ENCODE data around the gene YIF1B. TPM values are rescaled to one million over a fixed set of nuclear protein-coding genes. Genes with fewer than 3 reads are reported as not detected.

YIF1B gene
- total RNA-seq, 4 donors from 2014 or later = 24.0 to 42.8 (median 27.3) TPM

- H3K27me3 ChIP-seq = no peaks in the 10 kb centered on the region
- DNase-seq = no peak
- intact Hi-C loops (cut with DNase I) = no loop called here
Measured at GRCh38 chr19:38277969-38278680, 37.6 kb downstream of the YIF1B start.

GRCh38 chr19:38277549-38277948, 38.2 kb downstream of the YIF1B start:
- H3K27ac ChIP-seq = peak overlapping the region; percentile 71 to 85 (median 82)
- H3K27me3 ChIP-seq = no peaks in the 10 kb centered on the region
- peaks cover 0 to 4% (median 0%) of the 10 kb centered on the region in 3 donors for H3K36me3 ChIP-seq
- DNase-seq = no peak
- H3K9me3 ChIP-seq = no peaks in the 10 kb centered on the region
- WGBS, 2 donors = 31 to 37% methylated on average over 5 of the region's 5 CpGs
- intact Hi-C loops (cut with DNase I) = no loop called here
- TF ChIP-seq POLR2A (IDR thresholded peaks at IDR 0.05) = no peak
- TF ChIP-seq CTCF (IDR thresholded peaks at IDR 0.05) = no peak
- peak overlapping the region in 1 of 4 donors; percentile 25 for H3K4me3 ChIP-seq
- peaks cover 16 to 98% (median 37%) of the 10 kb centered on the region in 3 donors for H3K4me1 ChIP-seq

More at GRCh38 chr19:38277969-38278680, 37.6 kb downstream of the YIF1B start:
- Histone ChIP-seq H3K4me1 (peaks cover 16 to 100% (median 38%) of the 10 kb centered on the region in 3 donors), H3K27ac (peak overlapping the region; percentile 71 to 85 (median 82)), H3K4me3 (peak overlapping the region in 1 of 4 donors; percentile 25), H3K9me3 (no peaks in the 10 kb centered on the region), H3K36me3 (peaks cover 0 to 4% (median 0%) of the 10 kb centered on the region in 3 donors)
- TF ChIP-seq POLR2A (IDR thresholded peaks at IDR 0.05) = no peak
- no peak for TF ChIP-seq CTCF (IDR thresholded peaks at IDR 0.05)
- 43 to 60% methylated on average over 8 to 9 of the region's 9 CpGs for WGBS, 2 donors

GRCh38 chr19:38276942-38277517, 38.7 kb downstream of the YIF1B start:
- Histone ChIP-seq H3K27ac (peak overlapping the region; percentile 71 to 85 (median 82)), H3K4me3 (peak overlapping the region in 1 of 4 donors; percentile 25), H3K4me1 (peaks cover 16 to 93% (median 37%) of the 10 kb centered on the region in 3 donors), H3K9me3 (no peaks in the 10 kb centered on the region), H3K36me3 (peaks cover 0 to 4% (median 0%) of the 10 kb centered on the region in 3 donors), H3K27me3 (no peaks in the 10 kb centered on the region)
- intact Hi-C loops (cut with DNase I) = no loop called here
- DNase-seq = no peak
- no peak for TF ChIP-seq CTCF (IDR thresholded peaks at IDR 0.05)
- TF ChIP-seq POLR2A (IDR thresholded peaks at IDR 0.05) = no peak
- WGBS, 2 donors = 82 to 90% methylated on average over 7 of the region's 7 CpGs

GRCh38 chr19:38274739-38275138, 41.0 kb downstream of the YIF1B start:
- Histone ChIP-seq H3K27me3 (no peaks in the 10 kb centered on the region), H3K4me1 (peaks cover 16 to 82% (median 27%) of the 10 kb centered on the region in 3 donors), H3K36me3 (peaks cover 0 to 14% (median 0%) of the 10 kb centered on the region in 3 donors), H3K9me3 (no peaks in the 10 kb centered on the region), H3K27ac (peak overlapping the region in 3 of 4 donors; percentile 12 to 40 (median 25)), H3K4me3 (no peak overlapping the region)
- intact Hi-C loops (cut with DNase I) = no loop called here
- 49 to 55% methylated on average over 6 to 8 of the region's 9 CpGs for WGBS, 2 donors
- no peak for DNase-seq
- TF ChIP-seq POLR2A (IDR thresholded peaks at IDR 0.05) = no peak
- no peak for TF ChIP-seq CTCF (IDR thresholded peaks at IDR 0.05)

- intact Hi-C loops (cut with DNase I) = no loop called here
- peaks cover 16 to 79% (median 23%) of the 10 kb centered on the region in 3 donors for H3K4me1 ChIP-seq
- WGBS, 2 donors = 45 to 67% methylated on average over 2 of the region's 2 CpGs
- H3K27me3 ChIP-seq = no peaks in the 10 kb centered on the region
- no peak for TF ChIP-seq POLR2A (IDR thresholded peaks at IDR 0.05)
- TF ChIP-seq CTCF (IDR thresholded peaks at IDR 0.05) = no peak
- no peaks in the 10 kb centered on the region for H3K9me3 ChIP-seq
- H3K36me3 ChIP-seq = peaks cover 0 to 11% (median 0%) of the 10 kb centered on the region in 3 donors
- no peak for DNase-seq
- peak overlapping the region in 1 of 4 donors; percentile 40 for H3K27ac ChIP-seq
- no peak overlapping the region for H3K4me3 ChIP-seq
Measured at GRCh38 chr19:38273499-38273898, 42.2 kb downstream of the YIF1B start.

All from esophagus squamous epithelium (tissue), 5 donors.